SK-N-SH (cell line): ENCODE data around the gene MARK3. TPM values are rescaled to one million over a fixed set of nuclear protein-coding genes. Genes with fewer than 3 reads are reported as not detected.

ENCODE experiments used
- CTCF ChIA-PET: fragments of 300-600, 350-600 bp; formaldehyde crosslinking; extraction: SDS; loops from one replicate; lab custom pipeline; 2021; lab: Yijun Ruan, JAX
- POLR2A ChIA-PET: fragments of 350-600 bp; sonication (Branson Sonifier 250); formaldehyde crosslinking; extraction: SDS; loops from one replicate; lab custom pipeline; 2020; ENCODE audit warnings: antibody characterized with exemption, inconsistent platforms; lab: Yijun Ruan, JAX
- DNase-seq: peaks from one replicate; pipeline ENCODE4 v3.0.0; 2012
- H2AFZ ChIP-seq: fragments of 200-600 bp; sonication (generic); 2 replicates; pipeline ENCODE4 v1.8.1; 2016; ENCODE audit warnings: antibody characterized with exemption, mild to moderate bottlenecking, low read depth
- H3F3A ChIP-seq: fragments of 200-600 bp; sonication (generic); replicated peaks from 2 replicates; pipeline ENCODE3; 2016; ENCODE audit warnings: antibody characterized with exemption, mild to moderate bottlenecking; ENCODE audit not compliant: insufficient read depth
- H3K27ac ChIP-seq, 2 experiments: fragments of 200-500 bp in 1 of 2; fragments of 200-600 bp in 1 of 2; sonication (Bioruptor generic) in 1 of 2; sonication (generic), shearing (Covaris generic) in 1 of 2; 2 replicates each; pipeline versions ENCODE4 v1.5.1 to v1.6.1; 2014 to 2016; ENCODE audit warnings: low read depth in 2 of 2, inconsistent platforms in 1 of 2, low read length in 1 of 2, mild to moderate bottlenecking in 1 of 2, mixed read lengths in 1 of 2
- H3K27me3 ChIP-seq: fragments of 200-600 bp; sonication (generic), shearing (Covaris generic); 2 replicates; pipeline ENCODE4 v1.6.1; 2016; ENCODE audit warnings: mixed run types; ENCODE audit not compliant: insufficient read depth
- H3K36me3 ChIP-seq, 2 experiments: fragments of 200-500 bp in 1 of 2; fragments of 200-600 bp in 1 of 2; sonication (Bioruptor generic) in 1 of 2; sonication (generic) in 1 of 2; replicated peaks in 1 of 2; 2 replicates each; pipeline versions ENCODE3 to v1.5.1; 2014 to 2016; ENCODE audit warnings: low read length in 1 of 2, mild to moderate bottlenecking in 1 of 2; ENCODE audit not compliant: insufficient read depth in 2 of 2, control insufficient read depth in 1 of 2
- H3K4me1 ChIP-seq, 2 experiments: fragments of 200-500 bp in 1 of 2; fragments of 200-600 bp in 1 of 2; sonication (Bioruptor generic) in 1 of 2; sonication (generic), shearing (Covaris generic) in 1 of 2; 2 replicates each; pipeline versions ENCODE4 v1.5.1 to v1.6.1; 2014 to 2016; ENCODE audit warnings: low read depth in 1 of 2, low read length in 1 of 2, mixed run types in 1 of 2; ENCODE audit not compliant: insufficient read depth in 2 of 2, control insufficient read depth in 1 of 2
- H3K4me2 ChIP-seq: fragments of 200-600 bp; sonication (generic), shearing (Covaris generic); 2 replicates; pipeline ENCODE4 v1.6.1; 2017; ENCODE audit warnings: mixed run types
- H3K4me3 ChIP-seq, 2 experiments: fragments of 200-500 bp in 1 of 2; fragments of 200-600 bp in 1 of 2; sonication (Bioruptor generic) in 1 of 2; sonication (generic), shearing (Covaris generic) in 1 of 2; 2 replicates each; pipeline versions ENCODE4 v1.5.1 to v1.8.1; 2014 to 2016; ENCODE audit warnings: low read depth in 2 of 2, inconsistent platforms in 1 of 2, low read length in 1 of 2, mild to moderate bottlenecking in 1 of 2, mixed read lengths in 1 of 2, moderate library complexity in 1 of 2
- H3K79me2 ChIP-seq: fragments of 200-600 bp; sonication (generic); 2 replicates; pipeline ENCODE4 v1.8.1; 2017; ENCODE audit warnings: mild to moderate bottlenecking; ENCODE audit not compliant: insufficient read depth
- H3K9ac ChIP-seq: fragments of 200-600 bp; sonication (generic); 2 replicates; pipeline ENCODE4 v1.6.1; 2017; ENCODE audit warnings: mixed run types
- H3K9me2 ChIP-seq: fragments of 200-600 bp; sonication (generic); 2 replicates; pipeline ENCODE4 v1.6.1; 2017; ENCODE audit warnings: mixed run types
- H3K9me3 ChIP-seq: fragments of 200-600 bp; sonication (generic); 2 replicates; pipeline ENCODE4 v1.6.1; 2017; ENCODE audit warnings: mixed run types, mild to moderate bottlenecking, moderate library complexity
- H4K20me1 ChIP-seq: fragments of 200-600 bp; sonication (generic); 2 replicates; pipeline ENCODE4 v1.6.1; 2017; ENCODE audit warnings: mild to moderate bottlenecking, mixed run types; ENCODE audit not compliant: insufficient read depth
- CTCF ChIP-seq: fragments of 200-600 bp; sonication (generic); IDR thresholded peaks from 2 replicates; pipeline ENCODE4 v1.6.1; 2017; ENCODE audit warnings: antibody characterized with exemption, mild to moderate bottlenecking, moderate library complexity
- EP300 ChIP-seq, 2 experiments: IDR thresholded peaks; 2 replicates each; pipeline versions ENCODE4 v1.4.0 to v1.6.1; 2012; ENCODE audit warnings: borderline replicate concordance in 1 of 2, low read depth in 1 of 2, low read length in 1 of 2
- EZH2phosphoT487 ChIP-seq: fragments of 200-600 bp; sonication (generic); IDR thresholded peaks from 2 replicates; pipeline ENCODE4 v1.6.1; 2017; ENCODE audit warnings: low read depth, mixed run types, mild to moderate bottlenecking, antibody characterized with exemption, moderate library complexity, borderline replicate concordance
- FOSL2 ChIP-seq: IDR thresholded peaks from 2 replicates; pipeline ENCODE4 v1.4.0; 2012; ENCODE audit warnings: low read depth, mild to moderate bottlenecking, moderate library complexity, borderline replicate concordance
- FOXJ3 ChIP-seq: sonication (generic); formaldehyde crosslinking; IDR thresholded peaks from 2 replicates; pipeline ENCODE4 v1.5.1; 2020; ENCODE audit warnings: mild to moderate bottlenecking, missing genetic modification reagents
- GABPA ChIP-seq: IDR thresholded peaks from 2 replicates; pipeline ENCODE4 v1.4.0; 2012; ENCODE audit warnings: low read depth, mild to moderate bottlenecking
- JUND ChIP-seq: IDR thresholded peaks from 2 replicates; pipeline ENCODE4 v1.4.0; 2012
- MAX ChIP-seq: IDR thresholded peaks from 2 replicates; pipeline ENCODE4 v1.4.0; 2012; ENCODE audit warnings: low read depth
- MXI1 ChIP-seq: IDR thresholded peaks from 2 replicates; pipeline ENCODE4 v1.6.1; 2012; ENCODE audit warnings: mild to moderate bottlenecking, low read depth, low read length, improper control_type of control experiment
- NFIC ChIP-seq: IDR thresholded peaks from 2 replicates; pipeline ENCODE4 v1.4.0; 2012; ENCODE audit warnings: borderline replicate concordance
- PBX3 ChIP-seq: IDR thresholded peaks from 2 replicates; pipeline ENCODE4; 2012
- RCOR1 ChIP-seq: fragments of 150-350 bp; IDR thresholded peaks from 2 replicates; pipeline ENCODE4 v1.6.1; 2017; ENCODE audit warnings: antibody characterized with exemption, low read length
- RFX5 ChIP-seq: IDR thresholded peaks from 2 replicates; pipeline ENCODE4 v1.6.1; 2012; ENCODE audit warnings: mild to moderate bottlenecking, improper control_type of control experiment, low read length
- TCF12 ChIP-seq: IDR thresholded peaks from 2 replicates; pipeline ENCODE4 v1.4.0; 2012
- WGBS: methylation state at CpG from one replicate; pipeline ENCODE4 v1.1.6; 2017; ENCODE audit warnings: low lambda C conversion rate; 5-methylcytosine and 5-hydroxymethylcytosine counted together
- polyA plus RNA-seq, 3 experiments: library from polyadenylated mRNA; depleted of rRNA; stranded (reverse); fragments of >200 nt; gene quantifications; 2 replicates each; pipeline ENCODE4 v1.2.3, GENCODE V29; 2012
- TF ChIP-seq, protein P1 (sequence below): IDR thresholded peaks from 2 replicates; pipeline ENCODE4 v1.4.0; 2012; ENCODE audit warnings: low read depth, borderline replicate concordance
- TF ChIP-seq, protein P2 (sequence below): IDR thresholded peaks from 2 replicates; pipeline ENCODE4 v1.6.1; 2012; ENCODE audit warnings: mild to moderate bottlenecking, low read depth, low read length, moderate library complexity

The MARK3 gene
- polyA plus RNA-seq, 1 of the 3 experiments (the other 2 are of a cell fraction) = 73.4 TPM

- no peak overlapping the region for H3K4me2 ChIP-seq
- H3K36me3 ChIP-seq = peaks cover 3 to 5% of the 10 kb centered on the region in 2 experiments
- POLR2A ChIA-PET = no interaction called here
- DNase-seq = no peak
- WGBS = 84% methylated on average over 4 of the region's 4 CpGs
- CTCF ChIA-PET = interaction anchor here (1.2 to 1.9 kb wide), 2 partner anchors 9 to 147 kb away, joined by 3 to 24 read pairs; no protein-coding TSS in a partner anchor
- no peak overlapping the region for H3K9ac ChIP-seq
- peaks cover 21% of the 10 kb centered on the region for H3F3A ChIP-seq
- H4K20me1 ChIP-seq = peaks cover 94% of the 10 kb centered on the region
- peak overlapping the region in 1 of 2 experiments; percentile 87; a peak in 1 of 4 replicates for H3K27ac ChIP-seq
- H3K9me2 ChIP-seq = no peaks in the 10 kb centered on the region
- peaks cover 98% of the 10 kb centered on the region for H3K79me2 ChIP-seq
- TF ChIP-seq CTCF (no peak), GABPA (no peak), JUND (no peak), RFX5 (no peak), FOSL2 (no peak), RCOR1 (no peak), NFIC (no peak), TCF12 (no peak), PBX3 (no peak)
- TF ChIP-seq, protein P1, sequence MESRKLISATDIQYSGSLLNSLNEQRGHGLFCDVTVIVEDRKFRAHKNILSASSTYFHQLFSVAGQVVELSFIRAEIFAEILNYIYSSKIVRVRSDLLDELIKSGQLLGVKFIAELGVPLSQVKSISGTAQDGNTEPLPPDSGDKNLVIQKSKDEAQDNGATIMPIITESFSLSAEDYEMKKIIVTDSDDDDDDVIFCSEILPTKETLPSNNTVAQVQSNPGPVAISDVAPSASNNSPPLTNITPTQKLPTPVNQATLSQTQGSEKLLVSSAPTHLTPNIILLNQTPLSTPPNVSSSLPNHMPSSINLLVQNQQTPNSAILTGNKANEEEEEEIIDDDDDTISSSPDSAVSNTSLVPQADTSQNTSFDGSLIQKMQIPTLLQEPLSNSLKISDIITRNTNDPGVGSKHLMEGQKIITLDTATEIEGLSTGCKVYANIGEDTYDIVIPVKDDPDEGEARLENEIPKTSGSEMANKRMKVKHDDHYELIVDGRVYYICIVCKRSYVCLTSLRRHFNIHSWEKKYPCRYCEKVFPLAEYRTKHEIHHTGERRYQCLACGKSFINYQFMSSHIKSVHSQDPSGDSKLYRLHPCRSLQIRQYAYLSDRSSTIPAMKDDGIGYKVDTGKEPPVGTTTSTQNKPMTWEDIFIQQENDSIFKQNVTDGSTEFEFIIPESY = no peak
- no peaks in the 10 kb centered on the region for H3K27me3 ChIP-seq
- no peak overlapping the region for H2AFZ ChIP-seq
- H3K9me3 ChIP-seq = no peaks in the 10 kb centered on the region
- H3K4me1 ChIP-seq = peaks cover 8 to 60% of the 10 kb centered on the region in 2 experiments
- H3K4me3 ChIP-seq = no peak overlapping the region
These were observed 15.3 kb downstream of the MARK3 start for GRCh38 chr14:103400537-103400936.

DNA sequence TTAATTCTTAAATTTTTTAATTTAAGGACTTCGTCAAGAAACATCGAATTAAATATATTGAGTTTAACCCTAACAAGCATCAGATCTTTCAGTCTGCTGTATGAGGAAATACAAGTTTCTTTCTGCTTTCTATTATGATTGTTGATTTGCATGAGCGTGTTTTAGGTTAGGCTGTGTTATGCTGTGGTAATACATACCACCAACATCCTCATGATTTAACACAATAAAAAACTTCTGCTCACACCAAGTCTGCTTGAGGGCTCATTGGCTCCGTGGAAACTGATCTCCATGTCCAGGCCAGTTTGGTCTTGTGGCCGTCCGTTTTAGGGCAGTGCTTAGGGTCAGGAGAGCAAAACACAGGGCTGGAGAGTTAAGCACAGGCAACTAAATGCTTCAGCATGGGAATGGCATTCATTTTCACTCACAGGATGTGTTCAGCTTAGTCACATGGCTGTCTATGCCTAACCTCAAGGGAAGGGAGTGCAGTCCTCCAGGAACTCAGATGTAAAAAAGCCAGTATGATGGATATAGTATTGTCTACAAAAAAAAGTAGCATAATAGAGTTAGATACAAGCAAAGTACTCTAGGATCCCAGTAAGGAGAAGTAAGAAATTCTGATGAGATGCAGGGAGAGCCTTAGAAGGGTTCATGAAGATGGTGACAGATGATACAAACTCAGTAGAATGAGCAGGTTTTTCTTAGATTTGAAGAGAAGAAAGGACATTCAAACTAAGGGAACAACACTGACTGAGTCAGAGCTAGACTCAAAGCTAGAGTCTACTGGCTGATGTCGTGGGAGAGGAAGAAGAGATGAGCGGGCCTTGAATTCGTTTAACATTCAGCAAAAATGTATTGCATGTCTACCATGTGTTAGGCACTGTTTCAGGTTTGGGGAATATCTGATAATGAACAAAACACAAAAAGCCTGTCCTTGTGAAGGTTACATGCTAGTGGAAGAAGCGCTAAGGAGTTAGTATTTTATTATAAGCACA, 16.3 kb downstream of the MARK3 start:
- Histone ChIP-seq H4K20me1 (peaks cover 84% of the 10 kb centered on the region), H3K27ac (peak overlapping the region; percentile 45 to 87), H3F3A (peaks cover 21% of the 10 kb centered on the region), H2AFZ (no peak overlapping the region), H3K4me3 (no peak overlapping the region; a peak in 1 of 4 replicates), H3K9me3 (no peaks in the 10 kb centered on the region), H3K79me2 (peaks cover 98% of the 10 kb centered on the region), H3K27me3 (no peaks in the 10 kb centered on the region), H3K4me2 (peak overlapping the region; percentile 23; the same call in 1 of the 2 replicates), H3K9ac (peak overlapping the region; percentile 14; the same call in 1 of the 2 replicates), H3K4me1 (peaks cover 8 to 51% of the 10 kb centered on the region in 2 experiments), H3K36me3 (peaks cover 3 to 5% of the 10 kb centered on the region in 2 experiments), H3K9me2 (no peaks in the 10 kb centered on the region)
- ChIA-PET POLR2A (no interaction called here), CTCF (interaction anchor here (4.2 kb wide), 1 partner anchor 11 kb away, joined by 18 read pairs; no protein-coding TSS in a partner anchor)
- DNase-seq = no peak
- 54% methylated on average over 10 of the region's 10 CpGs for WGBS
- TF ChIP-seq MAX (peak; percentile 80), FOXJ3 (no peak), EZH2phosphoT487 (no peak), EP300 (IDR thresholded peaks at IDR 0.05; ENCODE audit: borderline replicate concordance in 1 of 2, low read depth in 1 of 2, low read length in 1 of 2) (no peak), NFIC (no peak), MXI1 (peak; percentile 57; the same call in 1 of the 2 replicates)
- TF ChIP-seq, protein P2, sequence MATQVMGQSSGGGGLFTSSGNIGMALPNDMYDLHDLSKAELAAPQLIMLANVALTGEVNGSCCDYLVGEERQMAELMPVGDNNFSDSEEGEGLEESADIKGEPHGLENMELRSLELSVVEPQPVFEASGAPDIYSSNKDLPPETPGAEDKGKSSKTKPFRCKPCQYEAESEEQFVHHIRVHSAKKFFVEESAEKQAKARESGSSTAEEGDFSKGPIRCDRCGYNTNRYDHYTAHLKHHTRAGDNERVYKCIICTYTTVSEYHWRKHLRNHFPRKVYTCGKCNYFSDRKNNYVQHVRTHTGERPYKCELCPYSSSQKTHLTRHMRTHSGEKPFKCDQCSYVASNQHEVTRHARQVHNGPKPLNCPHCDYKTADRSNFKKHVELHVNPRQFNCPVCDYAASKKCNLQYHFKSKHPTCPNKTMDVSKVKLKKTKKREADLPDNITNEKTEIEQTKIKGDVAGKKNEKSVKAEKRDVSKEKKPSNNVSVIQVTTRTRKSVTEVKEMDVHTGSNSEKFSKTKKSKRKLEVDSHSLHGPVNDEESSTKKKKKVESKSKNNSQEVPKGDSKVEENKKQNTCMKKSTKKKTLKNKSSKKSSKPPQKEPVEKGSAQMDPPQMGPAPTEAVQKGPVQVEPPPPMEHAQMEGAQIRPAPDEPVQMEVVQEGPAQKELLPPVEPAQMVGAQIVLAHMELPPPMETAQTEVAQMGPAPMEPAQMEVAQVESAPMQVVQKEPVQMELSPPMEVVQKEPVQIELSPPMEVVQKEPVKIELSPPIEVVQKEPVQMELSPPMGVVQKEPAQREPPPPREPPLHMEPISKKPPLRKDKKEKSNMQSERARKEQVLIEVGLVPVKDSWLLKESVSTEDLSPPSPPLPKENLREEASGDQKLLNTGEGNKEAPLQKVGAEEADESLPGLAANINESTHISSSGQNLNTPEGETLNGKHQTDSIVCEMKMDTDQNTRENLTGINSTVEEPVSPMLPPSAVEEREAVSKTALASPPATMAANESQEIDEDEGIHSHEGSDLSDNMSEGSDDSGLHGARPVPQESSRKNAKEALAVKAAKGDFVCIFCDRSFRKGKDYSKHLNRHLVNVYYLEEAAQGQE = no peak
